Measurements from ENCODE around the gene GMIP. TPM values are rescaled to one million over a fixed set of nuclear protein-coding genes. Genes with fewer than 3 reads are reported as not detected.

The GMIP gene
- total RNA-seq, 1 experiment from 2014 or later: 12.7 TPM

- Histone ChIP-seq H3K4me1 (ENCODE audit: insufficient read depth, low read length) (no peaks in the 10 kb centered on the region), H4K8ac (replicated peaks; ENCODE audit: insufficient read length, low read depth, low read length) (no peak overlapping the region), H3K79me1 (ENCODE audit: insufficient read depth, low read depth, low read length, poor library complexity, severe bottlenecking) (no peaks in the 10 kb centered on the region), H3K18ac (ENCODE audit: insufficient read length, low read depth, low read length) (no peak overlapping the region), H3K27me3 (ENCODE audit: insufficient read depth, low read length) (no peaks in the 10 kb centered on the region), H3K56ac (ENCODE audit: insufficient read length, low read depth, low read length) (no peak overlapping the region), H2BK12ac (ENCODE audit: insufficient read length, low read depth, low read length) (no peak overlapping the region), H3K79me2 (ENCODE audit: insufficient read depth, low read length) (no peaks in the 10 kb centered on the region), H2AFZ (ENCODE audit: low read length) (no peak overlapping the region), H3K9ac (ENCODE audit: extremely low read depth, insufficient read length, low read length) (no peak overlapping the region), H4K91ac (ENCODE audit: insufficient read length, low read depth, low read length) (no peak overlapping the region), H2BK120ac (ENCODE audit: low read depth, low read length, poor library complexity, severe bottlenecking) (no peak overlapping the region), H4K20me1 (ENCODE audit: control insufficient read depth, insufficient read depth, insufficient read length) (no peaks in the 10 kb centered on the region), H2BK5ac (ENCODE audit: insufficient read length, low read length) (no peak overlapping the region), H3K4ac (ENCODE audit: low read depth, low read length) (no peak overlapping the region), H3K27ac (ENCODE audit: insufficient read length, low read depth, low read length) (no peak overlapping the region), H2AK5ac (ENCODE audit: insufficient read length, low read length) (no peak overlapping the region), H4K5ac (ENCODE audit: insufficient read length, low read depth, low read length) (no peak overlapping the region), H3K14ac (ENCODE audit: insufficient read depth, low read length) (no peak overlapping the region), H3K23ac (ENCODE audit: insufficient read length, low read depth, low read length) (no peak overlapping the region), H3T11ph (ENCODE audit: low read length) (no peak overlapping the region), H2BK15ac (ENCODE audit: low read depth, low read length) (no peak overlapping the region), H3K4me2 (ENCODE audit: insufficient read depth, insufficient read length, low read length) (no peak overlapping the region), H3K9me3 (ENCODE audit: control insufficient read depth, low read depth, low read length) (no peaks in the 10 kb centered on the region), H2BK20ac (ENCODE audit: low read depth, low read length, poor library complexity, severe bottlenecking) (no peak overlapping the region), H3K23me2 (ENCODE audit: insufficient read length, low read depth, low read length, poor library complexity, severe bottlenecking) (no peaks in the 10 kb centered on the region)
- WGBS (ENCODE audit: extremely low coverage, insufficient read length, low lambda C conversion rate): no CpG with 5 or more reads among the region's 9 CpGs
- Mint-ChIP-seq H3K27ac (no peak overlapping the region), H3K27me3 (ENCODE audit: low read depth) (no peaks in the 10 kb centered on the region), H3K4me3 (no peak overlapping the region), H3K4me1 (peaks cover 0 to 4% of the 10 kb centered on the region in 2 experiments; a peak in 1 of 4 replicates), H3K9me3 (no peaks in the 10 kb centered on the region; a peak in 1 of 5 replicates), H3K36me3 (ENCODE audit: insufficient read depth in 1 of 3, low read depth in 3 of 3) (peaks cover 9 to 36% (median 32%) of the 10 kb centered on the region in 3 experiments; a peak in 6 of 7 replicates)
- TF ChIP-seq CTCF (conservative IDR thresholded peaks at IDR 0.05): no peak
- no peak for DNase-seq
These were observed 6.8 kb downstream of the GMIP start for GRCh38 chr19:19636573-19637185.

All from H9 (cell line).